A375 (cell line): ENCODE data around the gene SCRG1. TPM values are rescaled to one million over a fixed set of nuclear protein-coding genes. Genes with fewer than 3 reads are reported as not detected.

ENCODE experiments used
- small RNA-seq: library from RNA; depleted of rRNA; stranded (forward); fragments of <200 nt; gene quantifications from one replicate; pipeline ENCODE3, GENCODE V24; 2014
- total RNA-seq: library from RNA; depleted of rRNA; stranded (reverse); fragments of >200 nt; shearing (Covaris generic); gene quantifications from 2 replicates; pipeline ENCODE4 v1.2.3, GENCODE V29; 2014; rRNA removed

Gene SCRG1
- 0.27 and 0.30 TPM in 2 replicates for total RNA-seq

GRCh38 chr4:173398779-173399415, at the start of gene SCRG1:
Gene SCRG1, minus strand, starts transcription at chr4:173399116. Its CDS starts 7,702 bp downstream, at chr4:173391414.

GRCh38 chr4:173370477-173371291, 28.2 kb downstream of the SCRG1 start, which contains the start of gene SAP30:
Gene SAP30, plus strand, starts transcription at chr4:173370954. Its CDS starts 229 bp downstream, at chr4:173371183.

Small RNA genes lying within 50 kb of the gene (small RNA-seq; reads per million reads assigned to genes)
- not detected for gene RNU6-1096P

Other genes with a start within 250 kb of the SCRG1 start
- gene GALNT7, start 230.3 kb downstream of the SCRG1 start, total RNA-seq, result 6.5 and 8.6 TPM in 2 replicates
- gene HMGB2, start 64.8 kb downstream of the SCRG1 start, total RNA-seq, result 278 and 297 TPM in 2 replicates
- gene SAP30, start 28.2 kb downstream of the SCRG1 start, total RNA-seq, result 32.4 and 33.0 TPM in 2 replicates
- 6.3 and 6.6 TPM in 2 replicates for gene HAND2, start 131.1 kb upstream of the SCRG1 start, total RNA-seq